NCI-H2227 (cell line): ENCODE measurements around the gene ADO.
"Not testable (repeated sequence)": the region's sequence is repeated elsewhere in the genome, so short reads cannot be mapped to it uniquely, and the experiment has no call there.

Source experiments
- DNase-seq: peaks from one replicate; lab custom pipeline; 2025; ENCODE audit not compliant: unreplicated experiment; lab: John Stamatoyannopoulos, UW

ADO gene

GRCh38 chr10:62804356-62805230 lies at the start of gene ADO:
Gene ADO, plus strand, starts transcription at chr10:62804720. Its CDS starts 340 bp downstream, at chr10:62805060.
- peak; percentile 89 for DNase-seq

- DNase-seq = no peak
Observed at GRCh38 chr10:62754963-62755362, 49.6 kb upstream of the ADO start.

DNA sequence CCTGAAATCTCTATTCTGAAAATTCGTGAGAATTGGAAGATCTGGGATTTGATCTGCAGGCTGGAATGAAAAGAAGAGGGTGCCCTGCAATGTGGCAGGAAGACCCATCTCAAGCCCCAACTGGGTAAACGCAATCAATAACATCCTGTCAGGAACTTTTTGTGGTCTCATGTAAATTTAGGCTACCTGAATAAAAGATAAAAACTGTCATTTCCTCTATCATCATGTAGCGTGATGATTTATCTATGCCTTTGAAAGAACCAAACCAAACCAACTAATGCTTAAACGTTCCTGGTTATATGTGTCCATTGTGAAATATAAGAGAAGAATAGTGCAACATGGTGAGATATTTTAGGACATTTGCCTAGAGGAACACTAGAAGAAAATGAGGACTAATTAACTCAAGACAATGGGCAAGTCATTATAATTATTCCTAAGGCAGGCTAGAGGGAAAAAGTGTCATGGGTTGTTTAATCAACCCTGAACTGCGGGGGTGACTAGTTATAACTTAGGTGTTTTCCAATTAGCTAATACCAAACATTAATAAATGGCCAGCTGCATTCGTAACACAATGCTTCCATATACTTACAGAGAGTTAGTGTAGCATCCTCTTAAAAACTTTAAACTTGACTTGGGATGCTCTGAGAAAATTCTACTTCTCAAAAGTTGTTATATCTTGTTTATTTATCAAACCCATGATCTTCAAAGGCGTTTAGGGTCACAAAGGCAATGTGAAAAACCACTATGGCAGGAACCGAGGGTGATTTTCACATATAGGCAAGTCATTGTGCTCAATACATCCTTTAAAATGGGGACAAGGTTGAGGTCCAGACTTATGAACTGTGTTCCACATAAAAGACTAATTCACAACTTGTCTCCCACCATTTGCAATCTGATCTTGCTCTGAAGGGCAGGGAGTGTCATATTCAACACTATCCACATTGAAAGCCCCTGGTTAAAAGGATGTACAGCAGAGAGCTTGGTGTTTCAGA lies 48.6 kb upstream of the ADO start:
- no peak for DNase-seq

GRCh38 chr10:62759599-62760175 lies 44.8 kb upstream of the ADO start:
- no peak for DNase-seq

- DNase-seq = no peak
Observed at GRCh38 chr10:62760401-62760800, 44.1 kb upstream of the ADO start.

DNA sequence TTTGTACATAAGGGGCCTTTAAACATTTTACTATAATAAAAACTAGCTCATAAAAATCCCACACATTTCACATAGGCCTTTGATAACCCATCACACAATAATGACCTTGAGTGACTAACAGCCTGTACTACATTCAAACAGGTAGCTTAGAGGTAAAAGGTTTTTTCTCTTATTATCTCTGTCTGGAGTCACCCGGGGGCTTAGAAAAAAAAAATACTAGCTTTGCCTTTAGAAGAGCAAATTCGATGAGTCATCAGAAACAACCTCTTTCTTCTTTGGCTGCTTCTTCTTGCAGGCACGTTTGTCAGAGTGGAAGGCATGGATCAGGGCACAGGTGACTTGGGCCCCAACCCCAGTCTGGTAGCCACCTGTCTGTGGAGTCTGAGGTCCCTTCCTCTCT lies 43.4 kb upstream of the ADO start:
- DNase-seq = no peak

- no peak for DNase-seq
Observed at GRCh38 chr10:62763155-62763554, 41.4 kb upstream of the ADO start.

- no peak for DNase-seq
Observed at GRCh38 chr10:62764011-62764410, 40.5 kb upstream of the ADO start.

DNA sequence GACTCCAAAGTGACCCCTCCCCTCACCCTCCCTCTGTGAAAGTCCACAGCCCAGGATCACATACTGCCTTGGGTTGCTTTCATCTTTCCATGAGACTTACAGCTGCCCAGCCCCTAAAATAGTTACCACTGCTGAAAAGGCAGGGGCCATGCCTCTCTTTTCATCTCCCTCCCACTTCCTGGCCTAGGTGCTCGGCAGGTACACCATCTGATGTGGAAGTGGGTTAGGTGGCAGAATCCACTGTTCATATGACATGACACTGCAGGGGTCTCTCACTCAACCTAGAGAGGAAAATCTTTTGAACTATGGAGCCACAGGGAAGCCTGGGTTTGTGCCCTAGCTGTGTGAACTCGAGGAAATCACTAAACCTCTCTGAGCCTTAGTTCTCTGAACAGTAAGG lies 38.8 kb upstream of the ADO start:
- no peak for DNase-seq

GRCh38 chr10:62766386-62766785 lies 38.1 kb upstream of the ADO start:
- DNase-seq = no peak

- no peak for DNase-seq
Observed at GRCh38 chr10:62769574-62770242, 34.8 kb upstream of the ADO start.

- DNase-seq = no peak
Observed at GRCh38 chr10:62772186-62772974, 32.1 kb upstream of the ADO start.

DNA sequence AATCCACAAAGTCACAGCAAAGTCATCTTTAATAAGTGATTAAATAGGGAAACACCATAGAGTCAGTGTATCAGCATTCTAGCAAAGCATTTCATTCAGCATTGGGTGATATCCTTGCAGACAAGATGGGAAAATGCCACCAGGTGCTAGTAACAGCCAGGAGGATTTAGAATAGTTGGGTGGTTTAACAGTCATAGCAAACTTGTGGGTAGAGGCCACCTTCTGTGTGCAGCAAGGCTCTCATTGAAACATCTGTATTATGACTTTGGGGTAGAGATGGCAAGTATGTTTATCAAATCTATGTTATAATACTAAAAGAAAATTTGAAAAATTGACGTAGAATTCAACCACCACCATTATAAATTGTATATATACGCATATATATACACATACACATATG lies 26.4 kb upstream of the ADO start:
- no peak for DNase-seq

- no peak for DNase-seq
Observed at GRCh38 chr10:62779487-62780248, 24.9 kb upstream of the ADO start.

DNA sequence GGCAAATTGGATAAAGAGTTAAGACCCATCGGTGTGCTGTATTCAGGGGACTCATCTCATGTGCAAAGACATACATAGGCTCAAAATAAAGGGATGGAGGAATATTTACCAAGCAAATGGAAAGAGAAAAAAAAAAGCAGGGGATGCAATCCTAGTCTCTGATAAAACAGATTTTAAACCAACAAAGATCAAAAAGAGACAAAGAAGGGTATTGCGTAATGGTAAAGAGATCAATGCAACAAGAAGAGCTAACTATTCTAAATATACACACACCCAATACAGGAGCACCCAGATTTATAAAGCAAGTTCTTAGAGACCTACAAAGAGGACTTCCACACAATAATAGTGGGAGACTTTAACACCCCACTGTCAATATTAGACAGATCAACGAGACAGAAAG lies 20.0 kb upstream of the ADO start:
- not testable (repeated sequence) for DNase-seq

- DNase-seq = not testable (repeated sequence)
Observed at GRCh38 chr10:62788285-62788684, 16.2 kb upstream of the ADO start.

DNA sequence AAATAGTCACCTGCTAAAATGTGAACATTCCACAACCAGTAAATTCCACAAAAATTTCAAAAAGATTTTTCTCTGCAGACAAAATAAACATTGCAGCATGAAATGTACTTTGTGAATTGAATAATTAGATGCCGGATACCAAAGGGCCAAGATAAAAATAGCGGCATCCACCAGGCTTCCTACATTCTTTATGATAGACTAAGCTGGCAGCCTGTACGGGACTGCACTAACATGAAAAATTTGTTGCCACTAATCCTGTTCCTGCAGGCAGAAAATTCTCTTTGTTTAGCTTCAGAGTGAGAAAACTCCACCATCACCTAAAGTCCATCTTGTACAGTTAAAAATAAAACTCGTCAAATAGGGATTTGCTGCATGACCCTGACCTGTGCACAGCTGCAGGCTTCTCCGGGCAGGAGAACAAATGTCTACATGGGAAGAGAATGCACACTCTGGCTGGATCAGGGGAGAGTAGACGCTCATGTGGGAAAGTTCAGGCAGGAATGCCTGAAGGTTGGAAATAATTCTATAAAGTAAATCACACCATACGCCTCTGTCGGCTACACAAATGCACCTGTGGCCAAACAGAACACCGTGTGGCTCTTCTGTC lies 15.6 kb upstream of the ADO start:
- no peak for DNase-seq

DNA sequence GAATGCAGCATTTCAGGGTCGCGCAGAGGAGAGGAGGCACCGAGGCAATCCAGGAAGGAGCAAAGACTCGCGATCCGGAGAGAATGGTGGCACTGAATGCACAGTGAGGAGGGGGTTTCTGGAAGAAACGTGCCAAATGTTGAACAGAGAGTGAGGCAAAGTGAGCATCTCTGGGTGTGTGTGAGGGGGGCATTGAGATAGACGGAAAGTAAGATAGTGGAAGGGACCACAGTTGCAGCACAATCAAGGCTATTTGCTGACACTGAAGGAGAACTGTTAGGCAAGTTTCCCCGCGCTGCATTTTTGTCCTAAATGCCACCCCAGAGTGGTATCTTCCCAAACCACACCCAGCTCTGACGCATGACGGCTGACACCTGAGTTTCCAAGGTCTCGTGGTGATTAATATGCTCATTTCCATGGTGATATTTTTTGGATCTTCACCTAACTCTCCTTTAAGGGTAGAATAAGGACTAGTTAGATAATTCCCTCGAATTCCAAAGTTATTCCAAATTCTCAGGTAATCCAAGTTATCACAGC lies 14.4 kb upstream of the ADO start:
- no peak for DNase-seq

DNA sequence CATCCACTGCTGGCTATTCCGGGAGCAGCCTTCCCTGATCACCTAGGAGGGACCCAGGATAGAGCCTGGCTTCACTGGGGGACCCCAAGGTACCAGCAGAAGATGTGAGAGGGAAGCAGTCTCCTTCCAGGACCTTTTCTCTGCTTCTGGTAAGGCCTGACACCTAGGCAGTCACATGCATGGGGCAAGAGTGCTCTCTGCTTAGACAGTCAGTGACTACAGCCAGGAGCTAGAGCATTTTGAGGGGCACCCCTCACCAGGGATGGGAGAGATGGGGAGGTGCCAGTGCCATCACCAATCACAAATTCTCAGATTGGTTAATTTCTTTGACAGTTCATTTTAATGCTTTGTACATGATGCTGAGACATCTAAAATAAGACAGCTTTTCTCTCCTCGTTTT lies 13.9 kb upstream of the ADO start:
- DNase-seq = no peak
